Common myeloid progenitor, CD34-positive (primary cell): ENCODE results near the gene EPN1.

Source experiments
- CTCF ChIA-PET: fragments of 350-600 bp; sonication (Branson Sonifier 250); formaldehyde crosslinking; loops from one replicate; lab custom pipeline; 2021; ENCODE audit warnings: antibody characterized with exemption; lab: Charles Lee
- POLR2A ChIA-PET: fragments of 350-600 bp; sonication (Branson Sonifier 250); formaldehyde crosslinking; loops from one replicate; lab custom pipeline; 2021; ENCODE audit warnings: antibody characterized with exemption; lab: Charles Lee
- DNase-seq, 3 donors: peaks; one replicate each; pipeline versions ENCODE4 v3.0.0 to v3.0.0-alpha.2; 2013
- H3K27ac ChIP-seq, 2 experiments: 1 replicate in 1 of 2; 2 replicates in 1 of 2; pipeline ENCODE4 v1.7.0; 2013; ENCODE audit warnings: inconsistent platforms in 2 of 2, low read length in 2 of 2, mild to moderate bottlenecking in 2 of 2, low read depth in 1 of 2, moderate library complexity in 1 of 2; ENCODE audit not compliant: severe bottlenecking in 2 of 2, insufficient read depth in 1 of 2, poor library complexity in 1 of 2
- H3K27me3 ChIP-seq, 5 experiments: replicated peaks in 2 of 5; 1 replicate in 3 of 5; 2 replicates in 2 of 5; pipeline versions ENCODE4 v1.6.1 to v1.7.0; 2013; ENCODE audit warnings: low read length in 4 of 5, mild to moderate bottlenecking in 2 of 5, moderate library complexity in 2 of 5, inconsistent platforms in 1 of 5; ENCODE audit not compliant: insufficient read depth in 5 of 5, control insufficient read depth in 4 of 5
- H3K36me3 ChIP-seq, 4 experiments: 1 replicate in 2 of 4; 2 replicates in 2 of 4; pipeline versions ENCODE4 v1.6.1 to v1.7.0; 2013; ENCODE audit warnings: low read length in 3 of 4, control low read depth in 1 of 4, mild to moderate bottlenecking in 1 of 4; ENCODE audit not compliant: control insufficient read depth in 4 of 4, insufficient read depth in 4 of 4
- H3K4me1 ChIP-seq, 4 experiments: 1 replicate in 3 of 4; 2 replicates in 1 of 4; pipeline versions ENCODE4 v1.6.1 to v1.7.1; 2013; ENCODE audit warnings: low read length in 3 of 4, mild to moderate bottlenecking in 3 of 4, control low read depth in 1 of 4, inconsistent platforms in 1 of 4, moderate library complexity in 1 of 4; ENCODE audit not compliant: control insufficient read depth in 4 of 4, insufficient read depth in 4 of 4; ENCODE audit errors: control extremely low read depth in 1 of 4
- H3K4me3 ChIP-seq, 7 experiments: 1 replicate in 4 of 7; 2 replicates in 3 of 7; pipeline versions ENCODE4 v1.5.1 to v1.7.0; 2013; ENCODE audit warnings: mild to moderate bottlenecking in 7 of 7, low read length in 6 of 7, moderate library complexity in 6 of 7, inconsistent platforms in 2 of 7, low read depth in 2 of 7, control low read depth in 1 of 7; ENCODE audit not compliant: insufficient read depth in 4 of 7, control insufficient read depth in 1 of 7; ENCODE audit errors: extremely low read depth in 1 of 7
- H3K9me3 ChIP-seq, 5 experiments: 1 replicate in 4 of 5; 2 replicates in 1 of 5; pipeline versions ENCODE4 v1.6.1 to v1.7.1; 2013; ENCODE audit warnings: low read length in 4 of 5, mild to moderate bottlenecking in 2 of 5, inconsistent platforms in 1 of 5, low read depth in 1 of 5, moderate library complexity in 1 of 5; ENCODE audit not compliant: control insufficient read depth in 4 of 5, insufficient read depth in 2 of 5; ENCODE audit errors: control extremely low read depth in 1 of 5
- WGBS: methylation state at CpG from one replicate; pipeline ENCODE4 v1.1.5; 2013; ENCODE audit not compliant: insufficient coverage; 5-methylcytosine and 5-hydroxymethylcytosine counted together

Gene EPN1

DNA sequence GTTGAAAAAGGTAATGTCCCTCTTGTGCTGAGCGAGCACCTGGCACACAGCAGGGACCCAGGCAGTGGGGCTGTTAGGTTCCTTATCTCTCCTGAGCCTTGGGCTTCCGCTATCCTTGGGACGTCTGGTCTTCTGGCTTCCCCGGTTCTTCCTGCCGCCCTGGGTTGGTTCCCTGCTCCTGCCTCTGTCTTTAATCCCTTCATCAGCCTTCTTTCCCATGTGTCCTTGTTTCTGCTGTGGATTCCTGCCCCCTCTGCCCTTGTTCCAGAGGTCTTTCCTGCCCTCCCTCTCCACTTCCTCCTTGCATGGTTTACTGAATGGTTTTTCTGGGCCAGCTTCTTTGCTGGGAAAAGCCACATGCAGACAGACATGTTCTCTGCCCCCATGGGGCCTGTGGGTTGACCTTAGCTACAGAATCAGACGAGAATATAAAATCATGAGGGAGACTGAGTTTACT lies 2.6 kb downstream of the EPN1 start:
- ChIA-PET POLR2A (no interaction called here), CTCF (no interaction called here)
- H3K36me3 ChIP-seq, result peaks cover 0 to 59% (median 34%) of the 10 kb centered on the region in 4 experiments
- DNase-seq, result no peak
- no peaks in the 10 kb centered on the region for H3K9me3 ChIP-seq
- 86% methylated on average over 6 of the region's 6 CpGs for WGBS
- H3K27me3 ChIP-seq, result no peaks in the 10 kb centered on the region
- peaks cover 9 to 42% (median 37%) of the 10 kb centered on the region in 4 experiments for H3K4me1 ChIP-seq
- peak overlapping the region in 1 of 2 experiments; percentile 96 for H3K27ac ChIP-seq
- H3K4me3 ChIP-seq, result no peak overlapping the region

DNA sequence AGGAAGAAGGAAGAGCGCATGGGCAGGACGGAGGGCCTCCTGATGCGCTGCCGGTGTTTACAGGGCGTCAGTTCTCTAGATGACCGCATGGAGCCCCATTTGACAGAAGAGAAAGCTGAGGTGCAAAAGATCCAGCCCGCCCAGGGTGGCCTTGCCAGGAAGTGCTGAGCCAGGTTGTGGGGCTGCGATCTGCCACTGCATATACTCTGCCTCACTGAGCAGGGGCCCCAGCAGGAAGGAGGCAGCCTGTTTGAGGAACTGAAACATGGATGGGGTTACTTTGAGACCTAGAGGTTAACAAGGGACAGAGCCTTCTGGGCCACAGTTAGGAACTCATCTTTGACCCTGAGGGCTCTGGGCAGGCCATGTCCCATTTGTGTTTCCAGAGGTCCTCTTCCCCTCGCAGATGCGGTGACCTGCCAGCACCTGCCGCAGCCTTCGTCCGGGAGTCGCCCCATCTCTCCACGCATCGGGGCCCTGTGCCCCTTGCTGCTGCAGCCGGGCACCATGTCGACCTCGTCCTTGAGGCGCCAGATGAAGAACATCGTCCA lies 3.2 kb downstream of the EPN1 start:
- Histone ChIP-seq H3K9me3 (no peaks in the 10 kb centered on the region), H3K27ac (peak overlapping the region in 1 of 2 experiments; percentile 29), H3K36me3 (peaks cover 0 to 59% (median 34%) of the 10 kb centered on the region in 4 experiments), H3K4me1 (peaks cover 9 to 42% (median 37%) of the 10 kb centered on the region in 4 experiments), H3K27me3 (no peaks in the 10 kb centered on the region), H3K4me3 (no peak overlapping the region)
- WGBS, result 91% methylated on average over 21 of the region's 21 CpGs
- CTCF ChIA-PET, result no interaction called here
- POLR2A ChIA-PET, result no interaction called here
- peak in 2 of 3 donors; percentile 36 to 53 for DNase-seq

DNA sequence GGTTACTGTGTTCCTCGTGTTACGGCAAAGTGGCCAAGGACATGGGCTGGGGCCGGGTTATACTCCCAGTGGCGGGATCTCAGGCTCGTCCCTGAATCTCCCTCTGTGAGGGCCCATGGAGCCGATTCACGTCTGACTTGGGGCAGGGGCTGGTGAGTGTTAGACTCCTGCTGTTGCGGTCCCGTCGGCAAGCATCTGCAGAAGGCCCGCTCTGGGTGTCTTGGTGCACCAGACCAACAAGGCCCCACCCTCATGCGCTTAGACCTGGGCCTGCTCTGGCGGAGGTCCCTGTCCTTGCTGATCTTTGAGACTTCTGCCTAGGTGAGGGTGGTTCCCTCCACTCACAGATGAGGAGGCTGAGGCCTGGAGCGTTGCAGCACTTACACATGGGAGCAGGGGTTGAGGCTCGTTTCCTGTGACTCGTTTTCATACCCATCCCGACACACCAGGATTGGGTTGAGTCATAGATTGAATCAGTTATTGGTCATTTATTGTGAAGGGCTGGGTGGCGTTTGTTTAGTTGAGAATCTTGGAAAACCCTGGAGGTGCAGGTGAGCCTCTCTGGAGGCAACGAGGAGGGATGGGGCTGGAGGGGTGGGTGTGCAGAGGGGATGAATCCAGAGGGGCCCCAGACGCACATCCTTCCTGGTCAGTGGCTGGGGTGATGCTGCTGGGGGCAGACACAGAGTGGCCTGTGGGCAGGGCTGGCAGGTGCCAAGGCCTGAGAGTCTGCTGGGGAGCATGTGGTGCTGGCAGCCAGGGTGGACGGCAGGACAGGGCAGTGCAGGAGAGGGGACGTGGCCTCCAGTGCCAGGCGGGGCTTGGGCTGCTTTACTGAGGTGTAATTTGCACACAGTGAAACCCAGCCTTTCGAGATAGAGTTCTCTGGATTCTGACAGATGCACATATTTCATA lies 4.6 kb downstream of the EPN1 start:
- ChIA-PET CTCF (no interaction called here), POLR2A (no interaction called here)
- H3K27ac ChIP-seq, result no peak overlapping the region
- H3K4me1 ChIP-seq, result peaks cover 9 to 34% (median 33%) of the 10 kb centered on the region in 4 experiments
- no peaks in the 10 kb centered on the region for H3K9me3 ChIP-seq
- no peaks in the 10 kb centered on the region for H3K27me3 ChIP-seq
- whole genome bisulfite sequencing, result 93% methylated on average over 21 of the region's 24 CpGs
- no peak for DNase-seq
- H3K4me3 ChIP-seq, result no peak overlapping the region
- peaks cover 0 to 63% (median 36%) of the 10 kb centered on the region in 4 experiments for H3K36me3 ChIP-seq

DNA sequence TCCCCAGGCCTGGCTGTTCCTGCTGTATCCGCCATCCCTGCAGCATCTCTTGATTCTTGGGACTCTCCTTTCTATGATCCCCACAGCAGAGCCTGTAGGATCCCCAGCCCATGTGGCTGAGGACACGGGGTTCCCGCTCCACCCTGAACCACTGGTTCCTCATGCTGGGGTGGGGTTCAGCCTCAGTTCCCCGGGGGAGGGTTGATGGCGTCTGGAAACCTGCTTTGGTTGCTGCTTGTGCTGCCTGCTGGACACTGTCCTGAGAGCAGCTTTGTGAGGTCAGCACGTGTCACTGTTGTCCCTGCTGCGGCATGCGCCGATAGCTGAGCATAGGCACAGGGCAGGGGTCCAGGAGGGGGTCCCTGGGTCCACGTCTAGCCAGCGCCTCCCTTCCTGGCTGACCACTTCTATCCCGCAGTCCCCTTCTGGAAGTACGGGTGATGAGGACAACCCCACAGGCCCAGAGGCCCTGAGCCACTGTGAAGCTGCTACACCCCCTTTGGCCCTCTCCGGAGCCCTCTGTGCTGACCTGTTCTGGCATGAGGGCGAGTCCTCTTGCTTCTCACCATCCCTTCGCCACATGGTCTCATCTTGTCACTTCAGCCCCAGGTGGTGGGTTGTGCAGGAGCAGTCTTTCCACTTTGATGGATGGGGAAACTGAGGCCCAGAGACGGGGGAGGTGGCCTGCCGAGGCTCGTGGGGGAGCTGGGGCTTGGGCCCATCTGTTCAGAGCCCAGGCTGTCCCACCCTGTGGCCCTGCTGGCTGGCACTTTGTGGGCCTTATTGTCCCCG lies 5.5 kb downstream of the EPN1 start:
- CTCF ChIA-PET, result no interaction called here
- DNase-seq, result no peak
- H3K36me3 ChIP-seq, result peaks cover 0 to 73% (median 44%) of the 10 kb centered on the region in 4 experiments
- H3K9me3 ChIP-seq, result no peaks in the 10 kb centered on the region
- peaks cover 9 to 30% (median 29%) of the 10 kb centered on the region in 4 experiments for H3K4me1 ChIP-seq
- H3K27ac ChIP-seq, result no peak overlapping the region
- no peaks in the 10 kb centered on the region for H3K27me3 ChIP-seq
- no peak overlapping the region for H3K4me3 ChIP-seq
- WGBS, result 97% methylated on average over 15 of the region's 20 CpGs
- POLR2A ChIA-PET, result no interaction called here

DNA sequence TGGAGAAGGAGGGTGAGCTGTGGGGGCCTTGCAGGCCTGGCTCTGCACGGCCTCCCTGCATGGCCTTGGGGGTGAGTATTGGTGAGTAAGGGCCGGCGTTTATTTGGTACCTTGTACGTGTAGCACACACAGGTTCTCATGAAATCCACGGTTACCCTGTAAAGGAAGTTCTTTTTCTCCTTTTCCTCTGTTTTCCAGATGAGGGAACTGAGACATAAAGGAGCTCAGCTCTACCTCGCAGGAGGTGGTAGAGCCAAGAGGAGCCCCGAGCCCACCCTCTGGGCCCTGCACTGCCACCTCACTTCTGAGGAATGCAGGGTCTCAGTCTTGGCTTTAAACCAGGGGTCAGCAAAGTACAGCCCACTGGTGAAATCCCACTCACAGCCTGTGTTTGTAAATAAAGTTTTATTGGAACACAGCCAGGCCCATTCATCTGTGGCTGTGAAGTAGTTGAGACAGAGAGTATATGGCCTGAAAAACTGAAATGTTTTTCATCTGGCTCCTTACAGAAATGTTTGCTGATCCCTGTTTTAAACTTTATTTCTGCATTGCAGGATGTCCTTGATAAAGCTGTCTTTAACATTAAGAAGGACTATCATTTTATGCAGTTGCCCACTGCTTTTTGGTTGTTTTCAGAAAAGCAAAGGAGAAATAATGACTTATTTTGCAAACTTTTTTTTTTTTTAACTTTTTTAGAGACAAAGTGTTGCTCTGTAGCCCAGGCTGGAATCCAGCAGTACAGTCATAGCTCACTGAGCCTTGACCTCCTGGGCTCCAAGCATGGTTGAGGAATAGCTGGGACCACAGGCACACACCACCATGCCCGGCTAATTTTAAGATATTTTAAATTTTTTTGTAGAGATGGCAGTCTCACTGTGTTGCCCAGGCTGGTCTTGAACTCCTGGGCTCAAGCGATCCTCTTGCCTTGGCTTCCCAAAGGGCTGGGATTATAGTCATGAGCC lies 6.4 kb downstream of the EPN1 start:
- POLR2A ChIA-PET, result interaction anchor here (0.7 kb wide), 1 partner anchor 15 kb away, joined by 11 read pairs; no protein-coding TSS in a partner anchor
- CTCF ChIA-PET, result no interaction called here
- Histone ChIP-seq H3K36me3 (peaks cover 0 to 82% (median 48%) of the 10 kb centered on the region in 4 experiments), H3K4me1 (peaks cover 4 to 23% (median 21%) of the 10 kb centered on the region in 4 experiments), H3K27ac (no peak overlapping the region), H3K27me3 (no peaks in the 10 kb centered on the region), H3K4me3 (no peak overlapping the region), H3K9me3 (no peaks in the 10 kb centered on the region)
- 94% methylated on average over 4 of the region's 9 CpGs for WGBS
- DNase-seq, result no peak
